OCI-LY3 (cell line): ENCODE results near the gene CD46.

Source experiments
- H2AFZ ChIP-seq: fragments of 200-600, 300-600 bp; shearing (Covaris generic); 2 replicates; pipeline ENCODE4 v1.6.0; 2014; ENCODE audit warnings: antibody characterized with exemption, low read depth, low read length
- H3K27ac ChIP-seq: fragments of 200-600, 300-600 bp; sonication (generic); 2 replicates; pipeline ENCODE4 v1.5.1; 2014; ENCODE audit warnings: mild to moderate bottlenecking, low read length, moderate library complexity, mixed read lengths
- H3K27me3 ChIP-seq: fragments of 200-600, 300-600 bp; sonication (generic); 2 replicates; pipeline ENCODE4 v1.6.1; 2014; ENCODE audit warnings: low read depth, low read length, mixed read lengths
- H3K36me3 ChIP-seq: fragments of 200-600, 300-600 bp; sonication (generic); replicated peaks from 2 replicates; pipeline ENCODE3; 2014; ENCODE audit warnings: low read depth, low read length, mixed read lengths
- H3K4me1 ChIP-seq: fragments of 300-600, 200-600 bp; sonication (generic); 2 replicates; pipeline ENCODE4 v1.6.1; 2014; ENCODE audit warnings: low read length, mixed read lengths
- H3K4me2 ChIP-seq: fragments of 200-600, 300-600 bp; sonication (generic); 2 replicates; pipeline ENCODE4 v1.6.1; 2014; ENCODE audit warnings: low read length, mixed read lengths
- H3K4me3 ChIP-seq: fragments of 300-600, 200-600 bp; sonication (generic); 2 replicates; pipeline ENCODE4 v1.5.1; 2014; ENCODE audit warnings: antibody characterized with exemption, mild to moderate bottlenecking, low read length, moderate library complexity
- H3K79me2 ChIP-seq: fragments of 300-600, 200-600 bp; shearing (Covaris generic); 2 replicates; pipeline ENCODE4 v1.6.1; 2014; ENCODE audit warnings: mild to moderate bottlenecking, low read length, mixed read lengths
- H3K9ac ChIP-seq: fragments of 300-600, 200-600 bp; shearing (Covaris generic); 2 replicates; pipeline ENCODE4 v1.6.0; 2014; ENCODE audit warnings: mild to moderate bottlenecking, low read length, moderate library complexity
- H3K9me3 ChIP-seq: fragments of 200-600, 300-600 bp; shearing (Covaris generic); 2 replicates; pipeline ENCODE4 v1.6.1; 2014; ENCODE audit warnings: low read length, mixed read lengths; ENCODE audit not compliant: insufficient read depth
- H4K20me1 ChIP-seq: fragments of 200-600, 300-600 bp; sonication (generic); 2 replicates; pipeline ENCODE4 v1.6.1; 2016; ENCODE audit warnings: low read length, mixed read lengths; ENCODE audit not compliant: insufficient read depth
- EZH2phosphoT487 ChIP-seq: fragments of 200-600 bp; shearing (Covaris generic); IDR thresholded peaks from 2 replicates; pipeline ENCODE4 v1.6.1; 2018; ENCODE audit warnings: antibody characterized with exemption, mixed run types, low read depth
- TF ChIP-seq, protein P1 (sequence below): fragments of 200-600, 300-600 bp; sonication (generic); IDR thresholded peaks from 2 replicates; pipeline ENCODE4 v1.5.1; 2014; ENCODE audit warnings: antibody characterized with exemption, low read length, low read depth

The CD46 gene

DNA sequence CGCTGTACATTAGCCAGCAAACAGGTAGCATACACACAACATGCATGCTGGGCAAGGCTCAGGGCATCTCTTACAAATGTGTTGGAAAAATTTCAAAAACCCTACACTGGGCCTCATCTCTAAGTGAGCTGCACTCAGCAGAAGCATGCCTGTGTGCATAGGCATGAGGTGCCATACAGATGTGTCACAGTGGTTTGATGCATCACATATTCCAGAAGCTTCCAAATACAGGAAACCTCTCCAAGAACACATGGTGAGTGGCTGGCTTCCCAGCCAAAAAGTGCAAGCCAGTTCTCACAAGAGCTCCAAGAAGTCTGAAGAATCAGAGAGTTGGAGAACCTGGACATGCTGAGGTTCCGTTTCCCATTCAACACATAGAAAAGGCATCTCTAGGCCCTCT, 58.3 kb downstream of the CD46 start:
- Histone ChIP-seq H3K9ac (no peak overlapping the region), H4K20me1 (peaks cover 99% of the 10 kb centered on the region), H3K27me3 (no peaks in the 10 kb centered on the region), H3K4me2 (no peak overlapping the region), H3K79me2 (peaks cover 84% of the 10 kb centered on the region), H3K9me3 (no peaks in the 10 kb centered on the region), H3K4me1 (peaks cover 70% of the 10 kb centered on the region), H3K27ac (no peak overlapping the region), H2AFZ (no peak overlapping the region), H3K36me3 (peaks cover 95% of the 10 kb centered on the region), H3K4me3 (no peak overlapping the region)
- TF ChIP-seq, protein P1, sequence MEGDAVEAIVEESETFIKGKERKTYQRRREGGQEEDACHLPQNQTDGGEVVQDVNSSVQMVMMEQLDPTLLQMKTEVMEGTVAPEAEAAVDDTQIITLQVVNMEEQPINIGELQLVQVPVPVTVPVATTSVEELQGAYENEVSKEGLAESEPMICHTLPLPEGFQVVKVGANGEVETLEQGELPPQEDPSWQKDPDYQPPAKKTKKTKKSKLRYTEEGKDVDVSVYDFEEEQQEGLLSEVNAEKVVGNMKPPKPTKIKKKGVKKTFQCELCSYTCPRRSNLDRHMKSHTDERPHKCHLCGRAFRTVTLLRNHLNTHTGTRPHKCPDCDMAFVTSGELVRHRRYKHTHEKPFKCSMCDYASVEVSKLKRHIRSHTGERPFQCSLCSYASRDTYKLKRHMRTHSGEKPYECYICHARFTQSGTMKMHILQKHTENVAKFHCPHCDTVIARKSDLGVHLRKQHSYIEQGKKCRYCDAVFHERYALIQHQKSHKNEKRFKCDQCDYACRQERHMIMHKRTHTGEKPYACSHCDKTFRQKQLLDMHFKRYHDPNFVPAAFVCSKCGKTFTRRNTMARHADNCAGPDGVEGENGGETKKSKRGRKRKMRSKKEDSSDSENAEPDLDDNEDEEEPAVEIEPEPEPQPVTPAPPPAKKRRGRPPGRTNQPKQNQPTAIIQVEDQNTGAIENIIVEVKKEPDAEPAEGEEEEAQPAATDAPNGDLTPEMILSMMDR: no peak
- no peak for TF ChIP-seq EZH2phosphoT487

DNA sequence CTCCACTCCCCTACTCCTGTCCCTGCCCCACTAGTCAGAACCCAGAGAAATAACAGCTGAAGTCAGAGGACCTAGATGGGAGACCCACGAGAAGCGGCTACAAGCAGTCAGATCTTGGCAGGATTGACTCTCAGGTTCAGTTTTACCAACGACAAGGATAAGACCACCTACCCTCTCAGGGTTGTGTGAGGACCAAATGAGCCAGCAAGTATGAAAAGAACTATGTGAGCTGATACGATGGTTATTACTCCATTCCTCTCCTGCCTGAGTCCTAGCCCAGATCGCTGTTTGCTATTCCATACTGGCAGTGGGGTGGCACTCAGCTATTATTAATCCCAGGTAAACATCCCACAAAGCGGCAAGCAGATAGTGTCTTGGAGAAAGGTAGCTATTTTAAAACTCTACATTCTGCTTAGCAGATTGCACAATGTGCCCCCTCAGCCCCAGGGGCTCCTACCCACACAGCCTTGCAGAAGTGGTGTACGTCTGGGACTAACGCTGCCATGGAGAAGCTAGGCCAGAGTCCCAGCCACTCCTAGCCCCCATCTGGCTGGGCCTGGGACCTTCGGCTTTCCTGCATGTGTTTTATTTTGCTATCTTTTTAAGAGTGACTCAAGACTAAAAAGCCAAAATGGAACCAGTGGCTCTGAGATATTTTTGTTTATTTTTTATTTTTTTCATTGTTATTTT, 58.9 kb downstream of the CD46 start:
- peaks cover 99% of the 10 kb centered on the region for H4K20me1 ChIP-seq
- H3K79me2 ChIP-seq: peaks cover 89% of the 10 kb centered on the region
- no peaks in the 10 kb centered on the region for H3K9me3 ChIP-seq
- no peak overlapping the region for H3K9ac ChIP-seq
- no peak overlapping the region for H3K4me3 ChIP-seq
- H3K27ac ChIP-seq: no peak overlapping the region
- no peak overlapping the region for H3K4me2 ChIP-seq
- no peaks in the 10 kb centered on the region for H3K27me3 ChIP-seq
- peaks cover 95% of the 10 kb centered on the region for H3K36me3 ChIP-seq
- TF ChIP-seq, protein P1: no peak
- no peak for TF ChIP-seq EZH2phosphoT487
- H3K4me1 ChIP-seq: peaks cover 71% of the 10 kb centered on the region
- no peak overlapping the region for H2AFZ ChIP-seq

DNA sequence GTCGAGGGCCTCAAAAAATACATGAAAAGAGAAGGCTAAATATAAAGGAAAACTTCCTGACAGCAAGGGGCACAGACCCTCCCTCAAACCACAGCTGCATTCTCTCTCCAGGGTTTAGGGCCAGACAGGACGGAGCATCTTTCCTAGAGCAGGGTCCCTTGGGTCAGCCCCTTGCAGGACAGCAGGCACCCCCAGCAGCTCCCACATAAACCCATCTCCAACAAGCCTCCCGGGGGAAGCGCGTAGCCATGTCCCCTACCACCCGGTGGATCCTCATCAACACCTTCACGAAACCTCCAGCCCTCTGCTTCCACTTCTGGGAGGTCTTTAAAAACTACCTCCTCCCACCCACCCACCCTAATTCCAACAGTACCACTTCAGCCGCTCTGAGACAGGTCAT, 59.5 kb downstream of the CD46 start:
- Histone ChIP-seq H4K20me1 (peaks cover 99% of the 10 kb centered on the region), H3K4me3 (no peak overlapping the region), H3K9me3 (no peaks in the 10 kb centered on the region), H3K9ac (no peak overlapping the region), H2AFZ (no peak overlapping the region), H3K27me3 (no peaks in the 10 kb centered on the region), H3K4me2 (no peak overlapping the region), H3K36me3 (peaks cover 95% of the 10 kb centered on the region), H3K27ac (no peak overlapping the region), H3K4me1 (peaks cover 71% of the 10 kb centered on the region), H3K79me2 (peaks cover 95% of the 10 kb centered on the region)
- TF ChIP-seq, protein P1: no peak
- no peak for TF ChIP-seq EZH2phosphoT487

DNA sequence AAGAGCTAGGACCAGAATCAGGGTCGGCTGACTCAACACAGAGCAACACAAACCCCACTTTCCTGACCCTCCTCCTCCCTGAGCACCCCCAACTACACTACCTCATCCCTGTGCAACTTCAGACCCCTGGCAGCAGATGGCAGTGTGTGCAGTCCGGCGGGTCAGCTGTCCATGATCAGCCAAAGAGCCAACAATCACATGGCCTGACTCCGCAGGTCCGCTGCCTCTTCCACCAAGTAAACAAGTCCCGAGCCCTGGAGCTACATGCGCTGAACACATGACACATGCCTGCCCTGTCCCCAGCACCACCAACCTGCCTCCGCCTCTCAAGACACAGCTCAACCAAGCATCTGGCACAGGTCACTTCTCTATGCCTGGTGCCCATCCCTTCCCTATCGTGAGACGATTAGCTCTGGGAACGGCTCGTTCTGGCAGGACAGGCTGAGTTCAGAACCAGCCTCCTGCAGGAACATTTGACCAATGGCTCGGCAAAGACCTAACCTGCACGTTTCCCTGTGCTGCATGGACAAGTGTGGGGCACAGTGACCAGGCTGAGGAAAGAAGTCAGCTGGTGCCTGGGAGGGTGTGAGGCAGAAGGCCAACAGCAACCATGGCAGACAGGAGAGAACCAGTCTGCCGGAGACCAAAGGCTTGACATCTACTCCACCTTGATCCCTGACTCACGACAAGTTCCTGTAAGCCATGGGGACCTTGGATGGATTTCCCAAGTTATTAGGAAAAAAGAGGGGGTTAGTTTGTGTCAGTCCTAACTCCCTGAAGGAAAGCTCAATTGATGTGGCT, 60.3 kb downstream of the CD46 start:
- peaks cover 70% of the 10 kb centered on the region for H3K4me1 ChIP-seq
- H3K36me3 ChIP-seq: peaks cover 95% of the 10 kb centered on the region
- H3K9ac ChIP-seq: no peak overlapping the region
- H3K9me3 ChIP-seq: no peaks in the 10 kb centered on the region
- H2AFZ ChIP-seq: no peak overlapping the region
- no peak overlapping the region for H3K4me3 ChIP-seq
- no peak overlapping the region for H3K4me2 ChIP-seq
- H3K27ac ChIP-seq: no peak overlapping the region
- H3K79me2 ChIP-seq: peaks cover 99% of the 10 kb centered on the region
- H3K27me3 ChIP-seq: no peaks in the 10 kb centered on the region
- H4K20me1 ChIP-seq: peaks cover 99% of the 10 kb centered on the region
- TF ChIP-seq, protein P1: peak; percentile 51
- no peak for TF ChIP-seq EZH2phosphoT487
